Stomach (tissue), 9 donors: ENCODE measurements around the gene CD300C. TPM values are rescaled to one million over a fixed set of nuclear protein-coding genes. Genes with fewer than 3 reads are reported as not detected.
"Not testable (repeated sequence)": the region's sequence is repeated elsewhere in the genome, so short reads cannot be mapped to it uniquely, and the experiment has no call there.

Experiments
- DNase-seq, 2 donors: peaks; one replicate each; pipeline versions ENCODE4 v3.0.0 to v3.0.0-alpha.2; 2013 to 2019
- H3K27ac ChIP-seq, 5 donors: fragments of 200-600 bp in 4 of 5; sonication (generic) in 4 of 5; one replicate each; pipeline ENCODE4 v1.5.1; 2013 to 2019; ENCODE audit warnings: mild to moderate bottlenecking in 1 of 5, moderate library complexity in 1 of 5
- H3K27me3 ChIP-seq, 3 donors: fragments of 200-600 bp; sonication (generic); one replicate each; pipeline ENCODE4 v1.5.1; 2017 to 2019; ENCODE audit warnings: mixed run types in 1 of 3
- H3K36me3 ChIP-seq, 4 donors: fragments of 200-600 bp; sonication (generic); 1 replicate in 3 of 4; 2 replicates in 1 of 4; pipeline ENCODE4 v1.5.1; 2016 to 2019
- H3K4me1 ChIP-seq, 4 donors: fragments of 200-600 bp; sonication (generic); one replicate each; pipeline ENCODE4 v1.5.1; 2016 to 2019
- H3K4me3 ChIP-seq, 4 donors: fragments of 200-600 bp; sonication (generic) in 3 of 4; one replicate each; pipeline ENCODE4 v1.5.1; 2016 to 2019; ENCODE audit warnings: mild to moderate bottlenecking in 1 of 4
- H3K9me3 ChIP-seq, 4 donors: fragments of 200-600 bp; sonication (generic); one replicate each; pipeline ENCODE4 v1.5.1; 2016 to 2019
- CTCF ChIP-seq, 7 experiments: fragments of 450-650 bp in 4 of 7; fragments of 200-600 bp in 3 of 7; sonication (generic) in 3 of 7; IDR thresholded peaks; one replicate each; pipeline ENCODE4 v1.5.1; 2016 to 2019; ENCODE audit warnings: antibody characterized with exemption in 7 of 7, control low read depth in 2 of 7, mild to moderate bottlenecking in 1 of 7
- EP300 ChIP-seq: sonication (generic); formaldehyde crosslinking; IDR thresholded peaks from one replicate; pipeline ENCODE4 v1.6.1; 2017; ENCODE audit warnings: antibody characterized with exemption
- POLR2A ChIP-seq, 4 donors: fragments of 450-650 bp; IDR thresholded peaks; one replicate each; pipeline ENCODE4 v1.6.1; 2016; ENCODE audit warnings: antibody characterized with exemption in 4 of 4, control low read depth in 2 of 4, mild to moderate bottlenecking in 1 of 4, moderate library complexity in 1 of 4
- POLR2AphosphoS5 ChIP-seq, 3 donors: sonication (generic); formaldehyde crosslinking; IDR thresholded peaks; one replicate each; pipeline ENCODE4 v1.6.1; 2016; ENCODE audit warnings: antibody characterized with exemption in 3 of 3
- WGBS, 5 donors: extraction: QIAGEN DNeasy Blood & Tissue Kit in 3 of 5; methylation state at CpG; one replicate each; pipeline versions ENCODE4 v1.1.5 to v1.1.7; 2013 to 2018; 5-methylcytosine and 5-hydroxymethylcytosine counted together
- intact Hi-C: fragments of 100-400 bp; cut with DNase I; formaldehyde crosslinking; loops from one replicate; pipeline ENCODE4 v1.15.1; 2023; ENCODE audit warnings: low total_unique reads
- polyA plus RNA-seq, 3 donors: library from polyadenylated mRNA; stranded (reverse); fragments of 200-250 nt; gene quantifications; one replicate each; pipeline ENCODE4 v1.2.3, GENCODE V29; 2013
- total RNA-seq, 5 donors: library from RNA; depleted of rRNA; stranded (reverse); fragments of >200 nt; gene quantifications; one replicate each; pipeline versions ENCODE4 v1.1.0 to v1.2.3, GENCODE V29; 2014 to 2016
- donor health status: healthy with polysubstance abuse.
- donor health status: Bipolar disorder and iron deficiency.
- donor health status: healthy.

The CD300C gene
- total and polyA plus RNA-seq, 8 donors: 0.13 to 1.6 (median 0.75) TPM; not detected in 5

- TF ChIP-seq EP300: no peak
- TF ChIP-seq CTCF (IDR thresholded peaks at IDR 0.05): peak in 3 of 7 experiments; percentile 11 to 31 (median 12)
- H3K36me3 ChIP-seq: no peaks in the 10 kb centered on the region
- peaks cover 0 to 31% (median 0%) of the 10 kb centered on the region in 3 donors for H3K27me3 ChIP-seq
- H3K27ac ChIP-seq: no peak overlapping the region
- peak; percentile 28 to 57 for DNase-seq
- H3K9me3 ChIP-seq: no peaks in the 10 kb centered on the region
- intact Hi-C loops: no loop called here
- H3K4me3 ChIP-seq: no peak overlapping the region
- 30 to 39% (median 37%) methylated on average over 9 of the region's 9 CpGs for WGBS, 5 donors
- peaks cover 0 to 17% (median 0%) of the 10 kb centered on the region in 4 donors for H3K4me1 ChIP-seq
These were observed 20.3 kb upstream of the CD300C start for GRCh38 chr17:74566132-74566753.

- peaks cover 0 to 17% (median 0%) of the 10 kb centered on the region in 4 donors for H3K4me1 ChIP-seq
- no peak for DNase-seq
- TF ChIP-seq POLR2A (IDR thresholded peaks at IDR 0.05) (no peak), POLR2AphosphoS5 (IDR thresholded peaks at IDR 0.05) (no peak), CTCF (IDR thresholded peaks at IDR 0.05) (no peak), EP300 (no peak)
- no peak overlapping the region for H3K4me3 ChIP-seq
- H3K27me3 ChIP-seq: peaks cover 0 to 31% (median 0%) of the 10 kb centered on the region in 3 donors
- WGBS, 5 donors: 40 to 60% (median 47%) methylated on average over 5 of the region's 5 CpGs
- intact Hi-C loops: no loop called here
- no peaks in the 10 kb centered on the region for H3K9me3 ChIP-seq
- H3K27ac ChIP-seq: no peak overlapping the region
- H3K36me3 ChIP-seq: no peaks in the 10 kb centered on the region
These were observed 19.2 kb upstream of the CD300C start for GRCh38 chr17:74565126-74565525.

GRCh38 chr17:74563358-74563757 lies 17.4 kb upstream of the CD300C start:
- Histone ChIP-seq H3K27me3 (peaks cover 0 to 31% (median 0%) of the 10 kb centered on the region in 3 donors), H3K4me1 (no peaks in the 10 kb centered on the region), H3K9me3 (no peaks in the 10 kb centered on the region), H3K36me3 (no peaks in the 10 kb centered on the region), H3K27ac (no peak overlapping the region), H3K4me3 (no peak overlapping the region)
- DNase-seq: no peak
- intact Hi-C loops: no loop called here
- no peak for TF ChIP-seq POLR2A (IDR thresholded peaks at IDR 0.05)
- WGBS, 5 donors: 91 to 100% (median 93%) methylated on average over 1 of the region's 1 CpG

GRCh38 chr17:74561586-74561985 lies 15.7 kb upstream of the CD300C start:
- TF ChIP-seq POLR2AphosphoS5 (IDR thresholded peaks at IDR 0.05) (no peak), CTCF (IDR thresholded peaks at IDR 0.05) (no peak), EP300 (no peak)
- DNase-seq: no peak
- Histone ChIP-seq H3K4me1 (no peaks in the 10 kb centered on the region), H3K4me3 (no peak overlapping the region), H3K27me3 (peaks cover 0 to 31% (median 0%) of the 10 kb centered on the region in 3 donors), H3K36me3 (no peaks in the 10 kb centered on the region), H3K9me3 (no peaks in the 10 kb centered on the region), H3K27ac (no peak overlapping the region)
- intact Hi-C loops: no loop called here
- WGBS, 5 donors: 53 to 75% (median 62%) methylated on average over 3 of the region's 3 CpGs

- Histone ChIP-seq H3K4me3 (no peak overlapping the region), H3K9me3 (no peaks in the 10 kb centered on the region), H3K27me3 (peaks cover 0 to 13% (median 0%) of the 10 kb centered on the region in 3 donors), H3K27ac (no peak overlapping the region), H3K36me3 (no peaks in the 10 kb centered on the region), H3K4me1 (no peaks in the 10 kb centered on the region)
- no peak for DNase-seq
- intact Hi-C loops: no loop called here
- TF ChIP-seq POLR2AphosphoS5 (IDR thresholded peaks at IDR 0.05): no peak
- no peak for TF ChIP-seq EP300
- TF ChIP-seq POLR2A (IDR thresholded peaks at IDR 0.05): no peak
- TF ChIP-seq CTCF (IDR thresholded peaks at IDR 0.05): no peak
- 30 to 52% (median 48%) methylated on average over 6 of the region's 6 CpGs for WGBS, 5 donors
These were observed 13.1 kb upstream of the CD300C start for GRCh38 chr17:74558882-74559519.

GRCh38 chr17:74558402-74558801 lies 12.5 kb upstream of the CD300C start:
- intact Hi-C loops, H3K4me3 ChIP-seq, H3K27ac ChIP-seq, H3K27me3 ChIP-seq, H3K36me3 ChIP-seq, H3K9me3 ChIP-seq, H3K4me1 ChIP-seq, DNase-seq: not testable (repeated sequence)
- 59 to 81% (median 78%) methylated on average over 4 of the region's 4 CpGs for WGBS, 5 donors
